Pancreas (tissue), 10 donors: ENCODE data around the gene CD46. TPM values are rescaled to one million over a fixed set of nuclear protein-coding genes. Genes with fewer than 3 reads are reported as not detected.

ENCODE experiments used
- ATAC-seq, 4 donors: fragments of 200-7000 bp; cut with Tn5 transposase; one replicate each; pipeline versions ENCODE4 v1.8.0 to v1.9.1; 2020; ENCODE audit warnings: mild to moderate bottlenecking in 4 of 4, moderate library complexity in 4 of 4
- DNase-seq, 6 donors: peaks; one replicate each; pipeline ENCODE4 v3.0.0-alpha.2; 2020
- FAIRE-seq: peaks from 2 replicates; lab custom pipeline; 2012; peaks lifted over from hg19 to GRCh38; lab: Jason Lieb, UNC
- H3K27ac ChIP-seq, 4 donors: fragments of 200-600 bp; sonication (generic); 1 replicate in 3 of 4; 2 replicates in 1 of 4; pipeline versions ENCODE4 v1.5.0 to v1.8.0; 2020
- H3K27me3 ChIP-seq, 4 donors: fragments of 200-600 bp; one replicate each; pipeline ENCODE4 v1.8.0; 2021
- H3K36me3 ChIP-seq, 3 donors: fragments of 200-600 bp; sonication (generic) in 1 of 3; one replicate each; pipeline versions ENCODE4 v1.5.0 to v1.8.0; 2020 to 2021
- H3K4me1 ChIP-seq, 3 donors: fragments of 200-600 bp; one replicate each; pipeline ENCODE4 v1.8.0; 2021
- H3K4me3 ChIP-seq, 4 donors: fragments of 200-600 bp; sonication (generic) in 2 of 4; one replicate each; pipeline versions ENCODE4 v1.5.0 to v1.8.0; 2020 to 2021
- H3K9me3 ChIP-seq, 4 donors: fragments of 200-600 bp; one replicate each; pipeline ENCODE4 v1.8.0; 2021
- WGBS, 2 donors: extraction: QIAGEN DNeasy Blood & Tissue Kit; methylation state at CpG; one replicate each; pipeline ENCODE4 v1.1.7; 2013; 5-methylcytosine and 5-hydroxymethylcytosine counted together
- intact Hi-C, 3 donors: fragments of 100-400 bp; cut with DNase I; formaldehyde crosslinking; loops; one replicate each; pipeline versions ENCODE4 v1.11.1 to v1.14.2; 2022
- polyA plus RNA-seq, 2 donors: library from polyadenylated mRNA; stranded (reverse); fragments of 200-250 nt; gene quantifications; one replicate each; pipeline ENCODE4 v1.2.3, GENCODE V29; 2013
- total RNA-seq, 6 donors: library from RNA; stranded (reverse); fragmentation: NEBNext Ultra II Directional in 4 of 6; extraction: Animal tissue kit (Norgen Biotek cat#: 25700) in 4 of 6; gene quantifications; one replicate each; pipeline versions ENCODE4 v1.2.1 to v1.2.4, GENCODE V29; 2021 to 2023
- TF ChIP-seq, protein P1 (sequence below), 4 donors: fragments of 200-600 bp; sonication (generic) in 3 of 4; IDR thresholded peaks; one replicate each; pipeline versions ENCODE4 v1.5.0 to v1.8.0; 2021; ENCODE audit warnings: antibody characterized with exemption in 4 of 4
- donor health status: healthy with polysubstance abuse.
- donor health status: DM: no; HTN: no; CAD: no; lungs with moderate emphysema.
- donor health status: DM: no; HTN: no; CAD: no.
- donor health status: control.
- donor health status: control.
- donor health status: Bipolar disorder and iron deficiency.
- donor health status: DM: yes; HTN: yes; CAD: no.
- donor health status: DM: no; HTN: no; CAD: no.
- donor health status: DM: no; HTN: no; CAD: no.
- donor health status: DM: yes; HTN: yes; CAD: no.

CD46 gene
- total and polyA plus RNA-seq, 8 donors: 59.8 to 172 (median 116) TPM

DNA sequence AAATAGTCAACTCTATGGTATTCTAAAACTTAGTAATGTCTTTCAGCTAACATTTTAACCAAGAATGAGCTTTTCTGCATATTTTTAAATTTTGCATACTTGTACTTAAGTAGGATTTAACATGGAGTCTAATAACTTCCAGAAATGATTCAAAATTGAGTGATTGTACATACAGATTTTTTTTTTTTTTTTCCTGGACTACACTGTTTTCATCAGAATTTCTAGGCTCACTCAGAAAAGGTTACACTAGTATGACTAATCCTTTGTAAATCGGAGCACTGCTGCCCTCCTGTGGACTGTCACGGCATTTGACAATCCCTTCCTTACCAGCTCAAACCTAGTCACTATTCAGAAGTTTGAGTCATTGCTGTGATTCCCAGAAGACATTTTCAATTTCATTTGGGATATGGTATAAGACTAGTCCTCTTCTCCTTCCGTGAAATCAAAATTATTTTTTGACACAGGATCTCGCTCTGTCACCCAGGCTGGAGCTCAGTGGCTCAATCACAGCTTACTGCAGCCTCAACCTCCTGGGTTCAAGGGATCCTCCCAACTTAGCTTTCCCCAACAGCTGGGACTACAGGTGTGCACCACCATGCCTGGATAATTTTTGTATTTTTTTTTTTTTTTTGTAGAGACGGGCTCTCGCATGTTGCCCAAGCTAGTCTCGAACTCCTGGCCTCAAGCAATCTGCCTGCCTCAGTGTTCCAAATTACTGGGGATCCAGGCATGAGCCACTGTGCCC lies 45.5 kb downstream of the CD46 start:
- intact Hi-C loops: no loop called here
- ATAC-seq (peak; percentile 80 to 96 (median 88)), DNase-seq (peak; percentile 79 to 93 (median 88)), FAIRE-seq (peak; percentile 94)
- H3K4me1 ChIP-seq: peaks cover 5% of the 10 kb centered on the region in 3 donors
- no peaks in the 10 kb centered on the region for H3K9me3 ChIP-seq
- H3K36me3 ChIP-seq: peaks cover 0 to 23% (median 13%) of the 10 kb centered on the region in 3 donors
- TF ChIP-seq, protein P1, sequence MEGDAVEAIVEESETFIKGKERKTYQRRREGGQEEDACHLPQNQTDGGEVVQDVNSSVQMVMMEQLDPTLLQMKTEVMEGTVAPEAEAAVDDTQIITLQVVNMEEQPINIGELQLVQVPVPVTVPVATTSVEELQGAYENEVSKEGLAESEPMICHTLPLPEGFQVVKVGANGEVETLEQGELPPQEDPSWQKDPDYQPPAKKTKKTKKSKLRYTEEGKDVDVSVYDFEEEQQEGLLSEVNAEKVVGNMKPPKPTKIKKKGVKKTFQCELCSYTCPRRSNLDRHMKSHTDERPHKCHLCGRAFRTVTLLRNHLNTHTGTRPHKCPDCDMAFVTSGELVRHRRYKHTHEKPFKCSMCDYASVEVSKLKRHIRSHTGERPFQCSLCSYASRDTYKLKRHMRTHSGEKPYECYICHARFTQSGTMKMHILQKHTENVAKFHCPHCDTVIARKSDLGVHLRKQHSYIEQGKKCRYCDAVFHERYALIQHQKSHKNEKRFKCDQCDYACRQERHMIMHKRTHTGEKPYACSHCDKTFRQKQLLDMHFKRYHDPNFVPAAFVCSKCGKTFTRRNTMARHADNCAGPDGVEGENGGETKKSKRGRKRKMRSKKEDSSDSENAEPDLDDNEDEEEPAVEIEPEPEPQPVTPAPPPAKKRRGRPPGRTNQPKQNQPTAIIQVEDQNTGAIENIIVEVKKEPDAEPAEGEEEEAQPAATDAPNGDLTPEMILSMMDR (IDR thresholded peaks at IDR 0.05): peak; percentile 57 to 72 (median 66)
- peak overlapping the region in 1 of 4 donors; percentile 41 for H3K27ac ChIP-seq
- H3K4me3 ChIP-seq: no peak overlapping the region
- 33 to 40% methylated on average over 7 of the region's 7 CpGs for WGBS, 2 donors
- no peaks in the 10 kb centered on the region for H3K27me3 ChIP-seq

DNA sequence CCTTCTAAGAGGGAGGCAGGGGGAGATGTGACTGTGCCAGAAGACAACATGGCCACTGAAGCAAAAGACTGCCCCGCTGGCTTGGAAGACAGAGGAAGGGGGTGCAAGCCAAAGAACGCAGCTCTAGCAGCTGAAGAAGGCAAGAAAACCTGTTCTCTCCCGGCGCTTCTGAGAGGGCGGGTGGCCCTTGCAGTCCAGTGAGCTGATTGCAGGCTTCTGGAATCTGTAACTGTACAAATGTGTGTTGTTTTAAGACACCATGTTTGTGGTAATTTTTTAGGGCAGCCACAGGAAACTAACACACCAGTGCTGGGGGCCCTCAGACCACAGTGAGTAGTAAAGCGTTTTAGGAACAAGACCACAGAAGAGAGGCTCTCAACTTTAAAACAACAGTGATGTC lies 47.0 kb downstream of the CD46 start:
- intact Hi-C loops: no loop called here
- ATAC-seq (peak; percentile 21 to 39 (median 30)), FAIRE-seq (no peak), DNase-seq (peak in 2 of 6 donors; percentile 40 to 59)
- no peak overlapping the region for H3K4me3 ChIP-seq
- no peaks in the 10 kb centered on the region for H3K27me3 ChIP-seq
- 37 to 48% methylated on average over 6 of the region's 6 CpGs for WGBS, 2 donors
- TF ChIP-seq, protein P1 (IDR thresholded peaks at IDR 0.05): no peak
- peaks cover 0 to 36% (median 17%) of the 10 kb centered on the region in 3 donors for H3K36me3 ChIP-seq
- no peak overlapping the region for H3K27ac ChIP-seq
- peaks cover 5% of the 10 kb centered on the region in 3 donors for H3K4me1 ChIP-seq
- no peaks in the 10 kb centered on the region for H3K9me3 ChIP-seq

DNA sequence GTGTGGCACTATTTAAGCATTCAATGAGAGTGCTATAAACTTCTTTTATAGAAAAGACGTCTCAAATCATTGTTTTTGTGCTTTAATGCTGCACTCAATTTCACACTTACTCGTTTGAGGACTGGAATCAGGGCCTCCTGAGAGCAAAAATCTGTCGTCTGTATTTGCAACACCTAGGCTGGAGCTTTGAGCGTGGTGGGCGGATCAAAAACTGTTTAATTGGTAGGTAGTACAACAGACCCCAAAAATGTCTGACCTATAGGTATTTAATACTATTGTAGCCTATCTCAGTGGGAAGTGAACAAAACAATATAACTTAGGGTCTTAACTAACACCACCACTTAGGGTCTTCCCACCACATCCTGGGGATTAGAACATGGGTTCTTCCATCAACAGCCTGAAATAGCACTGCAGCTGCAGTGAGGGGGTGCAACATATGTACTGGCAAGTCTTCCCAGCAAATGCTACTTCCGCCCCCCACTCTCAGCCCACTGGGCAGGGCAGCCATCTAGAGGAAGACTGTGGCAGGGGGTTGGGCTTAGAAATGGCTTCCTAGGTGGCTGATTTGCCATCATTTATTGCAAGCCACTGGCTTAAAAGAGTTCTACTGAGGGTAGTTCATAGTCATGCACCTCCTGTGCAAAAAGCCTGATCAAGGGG lies 48.3 kb downstream of the CD46 start:
- 62 to 64% methylated on average over 6 of the region's 6 CpGs for WGBS, 2 donors
- Histone ChIP-seq H3K9me3 (no peaks in the 10 kb centered on the region), H3K27me3 (no peaks in the 10 kb centered on the region), H3K4me1 (peaks cover 5% of the 10 kb centered on the region in 3 donors), H3K27ac (no peak overlapping the region), H3K36me3 (peaks cover 5 to 41% (median 29%) of the 10 kb centered on the region in 3 donors), H3K4me3 (no peak overlapping the region)
- FAIRE-seq (no peak), DNase-seq (peak in 2 of 6 donors; percentile 27 to 36), ATAC-seq (peak in 2 of 4 donors; percentile 4)
- intact Hi-C loops: no loop called here
- TF ChIP-seq, protein P1 (IDR thresholded peaks at IDR 0.05): no peak

DNA sequence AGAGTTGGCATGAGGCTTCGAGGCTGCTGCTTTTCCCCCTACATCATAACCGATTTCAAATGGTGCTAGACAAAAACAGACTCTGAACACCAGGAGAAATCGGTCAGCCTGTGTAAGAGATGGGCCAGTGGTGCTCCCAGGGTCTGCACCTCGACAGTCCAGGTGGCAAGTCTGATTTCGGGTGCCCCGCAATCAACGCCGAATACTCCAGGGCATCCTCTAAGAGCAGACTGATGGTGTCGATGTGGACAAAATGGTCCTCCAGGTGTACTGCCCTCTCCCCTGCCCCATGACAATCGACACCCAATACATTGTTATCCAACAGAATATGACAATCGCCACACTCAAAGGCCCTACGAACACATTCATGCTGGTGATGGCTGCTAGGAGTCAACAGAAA lies 50.0 kb downstream of the CD46 start:
- DNase-seq (no peak), FAIRE-seq (no peak), ATAC-seq (no peak)
- no peak overlapping the region for H3K27ac ChIP-seq
- H3K4me3 ChIP-seq: no peak overlapping the region
- WGBS, 2 donors: 77 to 82% methylated on average over 12 of the region's 12 CpGs
- intact Hi-C loops: no loop called here
- H3K36me3 ChIP-seq: peaks cover 5 to 55% (median 41%) of the 10 kb centered on the region in 3 donors
- TF ChIP-seq, protein P1 (IDR thresholded peaks at IDR 0.05): no peak
- H3K9me3 ChIP-seq: no peaks in the 10 kb centered on the region
- peaks cover 10 to 11% (median 10%) of the 10 kb centered on the region in 3 donors for H3K4me1 ChIP-seq
- no peaks in the 10 kb centered on the region for H3K27me3 ChIP-seq
